DND-41 (cell line): ENCODE measurements around the gene CLIC6.

ENCODE experiments used
- ATAC-seq: fragments of 200-7000 bp; cut with Tn5 transposase; 3 replicates; pipeline ENCODE4 v1.9.1; 2021; ENCODE audit warnings: low read depth; ENCODE audit not compliant: insufficient read depth
- DNase-seq: peaks from one replicate; pipeline ENCODE4 v3.0.0-alpha.2; 2020
- H2AFZ ChIP-seq: 2 replicates; pipeline ENCODE4 v1.6.0; 2012; ENCODE audit warnings: low read depth, low read length
- H3K27ac ChIP-seq: 2 replicates; pipeline ENCODE4 v1.5.1; 2012; ENCODE audit warnings: low read length, inconsistent platforms
- H3K27me3 ChIP-seq: fragments of 200-600 bp; sonication (generic); 2 replicates; pipeline ENCODE4 v1.6.0; 2012; ENCODE audit warnings: low read length, mild to moderate bottlenecking, inconsistent platforms; ENCODE audit not compliant: insufficient read depth, poor library complexity
- H3K36me3 ChIP-seq: 2 replicates; pipeline ENCODE4 v1.5.1; 2012; ENCODE audit warnings: low read length, inconsistent platforms; ENCODE audit not compliant: insufficient read depth
- H3K4me1 ChIP-seq: 2 replicates; pipeline ENCODE4 v1.5.1; 2012; ENCODE audit warnings: mild to moderate bottlenecking, low read length; ENCODE audit not compliant: insufficient read depth
- H3K4me2 ChIP-seq: 2 replicates; pipeline ENCODE4 v1.6.0; 2012; ENCODE audit warnings: mild to moderate bottlenecking, moderate library complexity, low read length, inconsistent platforms; ENCODE audit not compliant: insufficient read depth
- H3K4me3 ChIP-seq, 2 experiments: fragments of 200-600 bp in 1 of 2; shearing (Covaris generic) in 1 of 2; 2 replicates each; pipeline ENCODE4 v1.5.1; 2012 to 2016; ENCODE audit warnings: inconsistent platforms in 2 of 2, low read length in 2 of 2, mild to moderate bottlenecking in 2 of 2, low read depth in 1 of 2, moderate library complexity in 1 of 2
- H3K79me2 ChIP-seq: 2 replicates; pipeline ENCODE4 v1.6.0; 2012; ENCODE audit warnings: low read length, inconsistent platforms; ENCODE audit not compliant: insufficient read depth
- H3K9ac ChIP-seq: 2 replicates; pipeline ENCODE4 v1.6.0; 2012; ENCODE audit warnings: low read depth, mild to moderate bottlenecking, inconsistent platforms, low read length, moderate library complexity
- H3K9me3 ChIP-seq: 2 replicates; pipeline ENCODE4 v1.5.1; 2012; ENCODE audit warnings: low read length, moderate library complexity, mild to moderate bottlenecking, inconsistent platforms; ENCODE audit not compliant: insufficient read depth, severe bottlenecking
- H4K20me1 ChIP-seq: 2 replicates; pipeline ENCODE4 v1.6.0; 2012; ENCODE audit warnings: low read length; ENCODE audit not compliant: insufficient read depth
- CTCF ChIP-seq: IDR thresholded peaks from 2 replicates; pipeline ENCODE4 v1.5.1; 2012; ENCODE audit warnings: borderline replicate concordance, low read length, moderate library complexity, mild to moderate bottlenecking; ENCODE audit not compliant: poor library complexity, severe bottlenecking; ENCODE audit errors: extremely low read depth
- EZH2 ChIP-seq: IDR thresholded peaks from 3 replicates; pipeline ENCODE4 v1.6.1; 2012; ENCODE audit warnings: borderline replicate concordance, low read depth, mild to moderate bottlenecking, moderate library complexity, low read length, inconsistent platforms; ENCODE audit not compliant: severe bottlenecking

CLIC6 gene

GRCh38 chr21:34740198-34740597, 71.4 kb downstream of the CLIC6 start:
- H3K9ac ChIP-seq: no peak overlapping the region
- no peak overlapping the region for H3K4me3 ChIP-seq
- no peaks in the 10 kb centered on the region for H4K20me1 ChIP-seq
- H3K27me3 ChIP-seq: peaks cover 8% of the 10 kb centered on the region
- DNase-seq (no peak), ATAC-seq (no peak)
- no peaks in the 10 kb centered on the region for H3K9me3 ChIP-seq
- peaks cover 3% of the 10 kb centered on the region; the same call in 1 of the 2 replicates for H3K4me1 ChIP-seq
- H3K27ac ChIP-seq: no peak overlapping the region
- no peak overlapping the region for H2AFZ ChIP-seq
- H3K36me3 ChIP-seq: no peaks in the 10 kb centered on the region
- no peaks in the 10 kb centered on the region for H3K79me2 ChIP-seq
- TF ChIP-seq CTCF: no peak
- TF ChIP-seq EZH2: no peak
- no peak overlapping the region for H3K4me2 ChIP-seq

- Histone ChIP-seq H4K20me1 (no peaks in the 10 kb centered on the region), H3K9ac (no peak overlapping the region), H2AFZ (no peak overlapping the region), H3K27ac (no peak overlapping the region), H3K4me3 (no peak overlapping the region), H3K4me2 (no peak overlapping the region), H3K4me1 (peaks cover 12% of the 10 kb centered on the region), H3K9me3 (no peaks in the 10 kb centered on the region), H3K27me3 (peaks cover 8% of the 10 kb centered on the region), H3K36me3 (no peaks in the 10 kb centered on the region), H3K79me2 (no peaks in the 10 kb centered on the region)
- ATAC-seq: no peak
- no peak for DNase-seq
- no peak for TF ChIP-seq CTCF
Measured at GRCh38 chr21:34743285-34743684, 74.5 kb downstream of the CLIC6 start.

GRCh38 chr21:34743831-34744230, 75.0 kb downstream of the CLIC6 start:
- H3K9me3 ChIP-seq: no peaks in the 10 kb centered on the region
- peaks cover 8% of the 10 kb centered on the region for H3K27me3 ChIP-seq
- H3K4me1 ChIP-seq: peaks cover 12% of the 10 kb centered on the region
- no peaks in the 10 kb centered on the region for H3K36me3 ChIP-seq
- H3K4me3 ChIP-seq: no peak overlapping the region
- no peak overlapping the region for H3K9ac ChIP-seq
- DNase-seq: no peak
- no peaks in the 10 kb centered on the region for H3K79me2 ChIP-seq
- no peak overlapping the region for H3K4me2 ChIP-seq
- no peak overlapping the region for H3K27ac ChIP-seq
- H2AFZ ChIP-seq: no peak overlapping the region
- TF ChIP-seq EZH2 (no peak), CTCF (no peak)
- H4K20me1 ChIP-seq: no peaks in the 10 kb centered on the region
- no peak for ATAC-seq

GRCh38 chr21:34744801-34745200, 76.0 kb downstream of the CLIC6 start:
- no peak for DNase-seq
- no peak overlapping the region for H3K9ac ChIP-seq
- H3K9me3 ChIP-seq: no peaks in the 10 kb centered on the region
- no peak for ATAC-seq
- no peak for TF ChIP-seq EZH2
- no peak for TF ChIP-seq CTCF
- H3K27me3 ChIP-seq: peaks cover 8% of the 10 kb centered on the region
- no peak overlapping the region for H3K27ac ChIP-seq
- peaks cover 12% of the 10 kb centered on the region for H3K4me1 ChIP-seq
- H4K20me1 ChIP-seq: no peaks in the 10 kb centered on the region
- no peaks in the 10 kb centered on the region for H3K36me3 ChIP-seq
- H3K4me2 ChIP-seq: no peak overlapping the region
- no peak overlapping the region for H2AFZ ChIP-seq
- H3K79me2 ChIP-seq: no peaks in the 10 kb centered on the region
- H3K4me3 ChIP-seq: no peak overlapping the region
